NK-92 (cell line): ENCODE data around the gene MCRIP2.

ENCODE experiments used
- DNase-seq: peaks from one replicate; lab custom pipeline; 2025; ENCODE audit not compliant: unreplicated experiment; lab: John Stamatoyannopoulos, UW

Gene MCRIP2

GRCh38 chr16:616733-617586, 24.7 kb upstream of the MCRIP2 start:
- no peak for DNase-seq

- no peak for DNase-seq
Observed at GRCh38 chr16:617855-618254, 23.8 kb upstream of the MCRIP2 start.

- no peak for DNase-seq
Observed at GRCh38 chr16:619476-620100, 22.0 kb upstream of the MCRIP2 start.

- DNase-seq, result no peak
Observed at GRCh38 chr16:620700-621525, 20.7 kb upstream of the MCRIP2 start.

- DNase-seq, result no peak
Observed at GRCh38 chr16:621526-622105, 20.0 kb upstream of the MCRIP2 start.

- DNase-seq, result no peak
Observed at GRCh38 chr16:622920-623280, 18.7 kb upstream of the MCRIP2 start.

- no peak for DNase-seq
Observed at GRCh38 chr16:624526-625070, 17.0 kb upstream of the MCRIP2 start.

- DNase-seq, result no peak
Observed at GRCh38 chr16:625117-625976, 16.3 kb upstream of the MCRIP2 start.

GRCh38 chr16:625977-626765, 15.5 kb upstream of the MCRIP2 start:
- no peak for DNase-seq

- DNase-seq, result no peak
Observed at GRCh38 chr16:626787-627453, 14.7 kb upstream of the MCRIP2 start.

- no peak for DNase-seq
Observed at GRCh38 chr16:627454-628239, 14.0 kb upstream of the MCRIP2 start.

- DNase-seq, result no peak
Observed at GRCh38 chr16:628321-629061, 13.1 kb upstream of the MCRIP2 start.

GRCh38 chr16:629185-629832, 12.3 kb upstream of the MCRIP2 start:
- no peak for DNase-seq

- DNase-seq, result no peak
Observed at GRCh38 chr16:629833-630248, 11.8 kb upstream of the MCRIP2 start.

GRCh38 chr16:630249-630814, 11.3 kb upstream of the MCRIP2 start:
- no peak for DNase-seq

GRCh38 chr16:630815-631405, 10.7 kb upstream of the MCRIP2 start, which contains the start of gene WFIKKN1:
WFIKKN1 (plus strand) TSS chr16:630985; CDS start chr16:631254, 269 bp downstream.
- no peak for DNase-seq
